H1 (cell line): ENCODE results near the gene ZNF3. TPM values are rescaled to one million over a fixed set of nuclear protein-coding genes. Genes with fewer than 3 reads are reported as not detected.

Source experiments
- CTCF ChIA-PET: fragments of 300-600 bp; sonication (Branson Sonifier 250); formaldehyde crosslinking; loops from one replicate; lab custom pipeline; 2021; ENCODE audit not compliant: partially characterized antibody; lab: Charles Lee
- POLR2A ChIA-PET: fragments of 300-600 bp; sonication (Branson Sonifier 250); formaldehyde crosslinking; loops from one replicate; lab custom pipeline; 2021; ENCODE audit warnings: inconsistent platforms; ENCODE audit not compliant: partially characterized antibody; lab: Charles Lee
- DNase-seq, 2 experiments: peaks; one replicate each; pipeline versions ENCODE4 v3.0.0 to v3.0.0-alpha.2; 2010 to 2022; ENCODE audit warnings: low spot score in 2 of 2, low read depth in 1 of 2, mixed read lengths in 1 of 2
- FAIRE-seq: peaks from 2 replicates; lab custom pipeline; 2011; peaks lifted over from hg19 to GRCh38; lab: Jason Lieb, UNC
- H2AFZ ChIP-seq: 2 replicates; pipeline ENCODE4 v1.8.1; 2012; ENCODE audit warnings: low read length, inconsistent platforms
- H2AK5ac ChIP-seq: 2 replicates; pipeline ENCODE4 v1.6.1; 2013; ENCODE audit warnings: low read depth, low read length
- H2BK120ac ChIP-seq: replicated peaks from 2 replicates; pipeline ENCODE3; 2013; ENCODE audit warnings: low read depth, low read length, inconsistent platforms
- H2BK12ac ChIP-seq: 2 replicates; pipeline ENCODE4 v1.6.1; 2013; ENCODE audit warnings: low read depth, low read length
- H2BK15ac ChIP-seq: 2 replicates; pipeline ENCODE4 v1.6.1; 2013; ENCODE audit warnings: low read length
- H2BK20ac ChIP-seq: 2 replicates; pipeline ENCODE4 v1.6.1; 2013; ENCODE audit warnings: low read length
- H2BK5ac ChIP-seq: 2 replicates; pipeline ENCODE4 v1.6.1; 2013; ENCODE audit warnings: low read depth, low read length
- H3K14ac ChIP-seq: 2 replicates; pipeline ENCODE4 v1.6.1; 2013; ENCODE audit warnings: inconsistent platforms; ENCODE audit not compliant: insufficient read length
- H3K18ac ChIP-seq: 2 replicates; pipeline ENCODE4 v1.6.1; 2013; ENCODE audit warnings: low read length; ENCODE audit errors: extremely low read depth
- H3K23ac ChIP-seq: 2 replicates; pipeline ENCODE4 v1.6.1; 2013; ENCODE audit warnings: inconsistent platforms; ENCODE audit not compliant: insufficient read length
- H3K23me2 ChIP-seq: 2 replicates; pipeline ENCODE4 v1.6.1; 2013; ENCODE audit warnings: low read depth, low read length
- H3K27ac ChIP-seq: 2 replicates; pipeline ENCODE4 v1.6.1; 2011; ENCODE audit warnings: low read depth, low read length, inconsistent platforms
- H3K27me3 ChIP-seq, 4 experiments: replicated peaks in 1 of 4; 1 replicate in 1 of 4; 2 replicates in 3 of 4; pipeline versions ENCODE4 v1.6.1 to v1.8.1; 2011 to 2013; ENCODE audit warnings: low read length in 3 of 4, mild to moderate bottlenecking in 3 of 4, inconsistent platforms in 2 of 4, mixed read lengths in 2 of 4, moderate library complexity in 1 of 4; ENCODE audit not compliant: control insufficient read depth in 3 of 4, insufficient read depth in 3 of 4; ENCODE audit errors: extremely low read depth in 1 of 4
- H3K36me3 ChIP-seq, 4 experiments: 2 replicates each; pipeline versions ENCODE4 v1.6.1 to v1.8.1; 2011 to 2013; ENCODE audit warnings: mild to moderate bottlenecking in 4 of 4, low read length in 3 of 4, moderate library complexity in 2 of 4, control low read depth in 1 of 4, inconsistent platforms in 1 of 4; ENCODE audit not compliant: insufficient read depth in 4 of 4, control insufficient read depth in 2 of 4
- H3K4ac ChIP-seq: replicated peaks from 2 replicates; pipeline ENCODE3; 2013; ENCODE audit warnings: low read length, low read depth, mixed read lengths, inconsistent platforms; ENCODE audit not compliant: insufficient read length
- H3K4me1 ChIP-seq, 4 experiments: replicated peaks in 1 of 4; 1 replicate in 1 of 4; 2 replicates in 3 of 4; pipeline versions ENCODE4 v1.6.1 to v1.8.1; 2011 to 2013; ENCODE audit warnings: low read length in 3 of 4, inconsistent platforms in 2 of 4, mixed read lengths in 1 of 4; ENCODE audit not compliant: insufficient read depth in 4 of 4, control insufficient read depth in 3 of 4
- H3K4me2 ChIP-seq, 2 experiments: 2 replicates each; pipeline versions ENCODE4 v1.6.1 to v1.8.1; 2011 to 2013; ENCODE audit warnings: low read depth in 2 of 2, low read length in 2 of 2, control low read depth in 1 of 2, inconsistent platforms in 1 of 2, mild to moderate bottlenecking in 1 of 2; ENCODE audit not compliant: insufficient read depth in 1 of 2
- H3K4me3 ChIP-seq, 4 experiments: fragments of 200-600, 300-600 bp in 1 of 4; sonication (generic), shearing (Covaris generic), sonication (Bioruptor Twin) in 1 of 4; 2 replicates each; pipeline versions ENCODE4 v1.5.1 to v1.8.1; 2011 to 2016; ENCODE audit warnings: low read length in 4 of 4, low read depth in 3 of 4, control low read depth in 2 of 4, inconsistent platforms in 2 of 4, mild to moderate bottlenecking in 2 of 4, mixed read lengths in 1 of 4, moderate library complexity in 1 of 4; ENCODE audit not compliant: insufficient read depth in 2 of 4; ENCODE audit errors: extremely low read depth in 1 of 4
- H3K56ac ChIP-seq: replicated peaks from 2 replicates; pipeline ENCODE3; 2013; ENCODE audit warnings: low read depth, mild to moderate bottlenecking, mixed read lengths, low read length, inconsistent platforms; ENCODE audit not compliant: insufficient read length
- H3K79me1 ChIP-seq: 2 replicates; pipeline ENCODE4 v1.6.1; 2013; ENCODE audit warnings: low read depth, low read length, control low read depth
- H3K79me2 ChIP-seq, 2 experiments: 2 replicates each; pipeline versions ENCODE4 v1.6.1 to v1.8.1; 2012 to 2013; ENCODE audit warnings: low read length in 2 of 2, mild to moderate bottlenecking in 2 of 2, inconsistent platforms in 1 of 2; ENCODE audit not compliant: insufficient read depth in 2 of 2, control insufficient read depth in 1 of 2
- H3K9ac ChIP-seq, 4 experiments: replicated peaks in 1 of 4; 1 replicate in 1 of 4; 2 replicates in 3 of 4; pipeline versions ENCODE4 v1.6.1 to v1.8.1; 2011 to 2013; ENCODE audit warnings: low read depth in 3 of 4, low read length in 3 of 4, control low read depth in 2 of 4, mild to moderate bottlenecking in 2 of 4, moderate library complexity in 2 of 4, inconsistent platforms in 1 of 4; ENCODE audit errors: extremely low read depth in 1 of 4
- H3K9me3 ChIP-seq, 2 experiments: 2 replicates each; pipeline versions ENCODE4 v1.6.1 to v1.8.1; 2012 to 2013; ENCODE audit warnings: mild to moderate bottlenecking in 2 of 2, moderate library complexity in 2 of 2, control low read depth in 1 of 2, inconsistent platforms in 1 of 2, low read depth in 1 of 2, low read length in 1 of 2, mixed read lengths in 1 of 2; ENCODE audit not compliant: insufficient read depth in 2 of 2
- H4K20me1 ChIP-seq, 2 experiments: replicated peaks in 1 of 2; 2 replicates each; pipeline versions ENCODE3 to v1.8.1; 2011 to 2013; ENCODE audit warnings: inconsistent platforms in 2 of 2, low read length in 2 of 2, mild to moderate bottlenecking in 1 of 2; ENCODE audit not compliant: insufficient read depth in 2 of 2, control insufficient read depth in 1 of 2
- H4K5ac ChIP-seq: 2 replicates; pipeline ENCODE4 v1.6.1; 2013; ENCODE audit warnings: low read length, low read depth, mixed read lengths, inconsistent platforms; ENCODE audit not compliant: insufficient read length
- H4K8ac ChIP-seq: 2 replicates; pipeline ENCODE4 v1.8.0; 2013; ENCODE audit warnings: mild to moderate bottlenecking, moderate library complexity, low read length, inconsistent platforms; ENCODE audit not compliant: insufficient read depth; ENCODE audit errors: extremely low read depth
- H4K91ac ChIP-seq: replicated peaks from 2 replicates; pipeline ENCODE3; 2013; ENCODE audit warnings: low read length, mixed read lengths, inconsistent platforms; ENCODE audit not compliant: insufficient read length
- EGR1 ChIP-seq: IDR thresholded peaks from 2 replicates; pipeline ENCODE4 v1.6.1; 2011; ENCODE audit warnings: low read depth, low read length, borderline replicate concordance
- SP2 ChIP-seq: IDR thresholded peaks from 2 replicates; pipeline ENCODE4 v1.6.1; 2012; ENCODE audit warnings: mild to moderate bottlenecking, low read length, inconsistent platforms
- WGBS, 2 experiments: shearing (Covaris generic) in 1 of 2; methylation state at CpG; one replicate each; pipeline versions ENCODE4 v1.1.6 to v1.1.7; 2013 to 2015; ENCODE audit warnings: low lambda C conversion rate in 2 of 2, mixed read lengths in 2 of 2, inconsistent platforms in 1 of 2, low coverage in 1 of 2, missing lambda C conversion rate in 1 of 2; ENCODE audit not compliant: insufficient replicate concordance in 2 of 2, insufficient coverage in 1 of 2, insufficient read length in 1 of 2; ENCODE audit errors: extremely low coverage in 1 of 2, missing lambda C conversion rate in 1 of 2; 5-methylcytosine and 5-hydroxymethylcytosine counted together
- polyA plus RNA-seq, 7 experiments: library from polyadenylated mRNA; depleted of rRNA in 3 of 7; stranded (reverse) in 5 of 7; unstranded in 2 of 7; fragments of >200 nt in 5 of 7; fragments of 200-250 nt in 2 of 7; gene quantifications; 1 replicate in 5 of 7; 2 replicates in 1 of 7; 4 replicates in 1 of 7; pipeline versions ENCODE4 v1.2.1 to v1.2.3, GENCODE V29; 2011 to 2013; ENCODE audit warnings: missing spikeins in 2 of 7, mixed read lengths in 2 of 7
- total RNA-seq: library from RNA; stranded (reverse); fragmentation: NEBNext Ultra II Directional; extraction: Animal tissue kit (Norgen Biotek cat#: 25700); gene quantifications from 2 replicates; pipeline ENCODE4 v1.2.1, GENCODE V29; 2021

Gene ZNF3
- total and polyA plus RNA-seq, 2 of the 8 experiments (the other 6 are each of a cell fraction or from before 2014, with no cell fraction given), result 26.9 to 49.1 TPM

- DNase-seq (no peak), FAIRE-seq (no peak)
- H2BK20ac ChIP-seq, result no peak overlapping the region
- H4K8ac ChIP-seq, result no peak overlapping the region
- POLR2A ChIA-PET, result interaction anchor here (0.6 to 19.6 kb wide), 13 partner anchors 8 to 85 kb away, joined by 3 to 294 read pairs (median 4); partner anchors contain the start of genes AP4M1, COPS6, MCM7 and ZSCAN21
- H4K91ac ChIP-seq, result no peak overlapping the region
- no peak overlapping the region for H3K23ac ChIP-seq
- no peak overlapping the region for H3K27ac ChIP-seq
- no peak overlapping the region for H4K5ac ChIP-seq
- H2AFZ ChIP-seq, result no peak overlapping the region
- H3K79me2 ChIP-seq, result peaks cover 22 to 40% of the 10 kb centered on the region in 2 experiments
- H3K79me1 ChIP-seq, result peaks cover 4% of the 10 kb centered on the region
- no peak overlapping the region for H2BK12ac ChIP-seq
- H2AK5ac ChIP-seq, result no peak overlapping the region
- H3K9me3 ChIP-seq, result peaks cover 53 to 61% of the 10 kb centered on the region in 2 experiments
- H3K36me3 ChIP-seq, result peaks cover 73 to 97% (median 87%) of the 10 kb centered on the region in 4 experiments
- CTCF ChIA-PET, result interaction anchor here (0.6 to 2.1 kb wide), 6 partner anchors 8 to 609 kb away, joined by 3 to 5 read pairs (median 3); no protein-coding TSS in a partner anchor
- H3K4ac ChIP-seq, result no peak overlapping the region
- no peak overlapping the region for H3K4me3 ChIP-seq
- H4K20me1 ChIP-seq, result peaks cover 1 to 3% of the 10 kb centered on the region in 2 experiments
- H3K14ac ChIP-seq, result no peak overlapping the region
- H3K27me3 ChIP-seq, result no peaks in the 10 kb centered on the region; a peak in 1 of 7 replicates
- H2BK120ac ChIP-seq, result no peak overlapping the region
- no peak overlapping the region for H3K9ac ChIP-seq
- H3K18ac ChIP-seq, result no peak overlapping the region
- no peaks in the 10 kb centered on the region for H3K23me2 ChIP-seq
- H2BK15ac ChIP-seq, result no peak overlapping the region
- TF ChIP-seq SP2, result no peak
- no peak for TF ChIP-seq EGR1
- 94% methylated on average over 6 of the region's 6 CpGs; no CpG with 5 or more reads in 1 of the 2 experiments for WGBS, 2 experiments
- H3K4me2 ChIP-seq, result no peak overlapping the region
- peaks cover 0 to 4% (median 0%) of the 10 kb centered on the region in 4 experiments; a peak in 1 of 7 replicates for H3K4me1 ChIP-seq
- H3K56ac ChIP-seq, result no peak overlapping the region
- no peak overlapping the region for H2BK5ac ChIP-seq
Measured at GRCh38 chr7:100075418-100075817, 6.1 kb downstream of the ZNF3 start.
